ENCODE measurements around the gene DFFB. TPM values are rescaled to one million over a fixed set of nuclear protein-coding genes. Genes with fewer than 3 reads are reported as not detected.

The DFFB gene
- total and polyA plus RNA-seq, 9 of the 15 experiments (the other 6 are each of a cell fraction or from before 2014, with no cell fraction given), result 2.3 to 15.8 (median 11.5) TPM

DNA sequence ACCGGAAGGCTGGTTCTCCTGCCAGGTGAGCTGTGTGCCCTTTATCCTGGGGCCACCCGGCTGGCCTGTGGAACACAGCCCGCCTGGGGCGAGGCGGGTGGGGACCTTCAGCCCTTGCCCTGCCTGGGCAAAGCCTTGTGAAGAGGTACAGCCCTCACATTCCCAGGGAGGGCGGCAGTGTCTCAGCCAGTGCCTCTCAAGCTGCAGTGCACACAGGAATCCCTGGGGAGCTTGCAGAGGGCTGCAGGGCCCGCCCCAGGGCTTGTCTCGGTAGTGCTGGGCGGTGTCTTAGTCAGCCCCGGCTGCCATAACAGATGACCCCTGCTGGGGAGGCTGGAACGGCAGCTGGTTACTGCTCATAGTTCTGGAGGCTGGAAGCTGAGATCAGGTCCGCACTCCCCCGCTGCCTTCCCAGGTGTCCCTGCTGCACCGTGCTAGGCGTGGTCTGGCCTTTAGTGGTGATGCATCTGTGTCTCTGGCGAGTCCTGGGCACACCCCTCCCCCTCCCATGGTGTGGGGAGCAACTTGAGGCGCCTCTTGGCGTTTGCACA, 12.6 kb downstream of the DFFB start (continued):
- no peak for TF ChIP-seq RBM34 (IDR thresholded peaks at IDR 0.05; ENCODE audit: borderline replicate concordance, insufficient read depth, low read length)
- no peak for TF ChIP-seq ZBTB1 (CRISPR knock-in tag; IDR thresholded peaks at IDR 0.05; ENCODE audit: borderline replicate concordance, low read depth)
- TF ChIP-seq, protein P1, sequence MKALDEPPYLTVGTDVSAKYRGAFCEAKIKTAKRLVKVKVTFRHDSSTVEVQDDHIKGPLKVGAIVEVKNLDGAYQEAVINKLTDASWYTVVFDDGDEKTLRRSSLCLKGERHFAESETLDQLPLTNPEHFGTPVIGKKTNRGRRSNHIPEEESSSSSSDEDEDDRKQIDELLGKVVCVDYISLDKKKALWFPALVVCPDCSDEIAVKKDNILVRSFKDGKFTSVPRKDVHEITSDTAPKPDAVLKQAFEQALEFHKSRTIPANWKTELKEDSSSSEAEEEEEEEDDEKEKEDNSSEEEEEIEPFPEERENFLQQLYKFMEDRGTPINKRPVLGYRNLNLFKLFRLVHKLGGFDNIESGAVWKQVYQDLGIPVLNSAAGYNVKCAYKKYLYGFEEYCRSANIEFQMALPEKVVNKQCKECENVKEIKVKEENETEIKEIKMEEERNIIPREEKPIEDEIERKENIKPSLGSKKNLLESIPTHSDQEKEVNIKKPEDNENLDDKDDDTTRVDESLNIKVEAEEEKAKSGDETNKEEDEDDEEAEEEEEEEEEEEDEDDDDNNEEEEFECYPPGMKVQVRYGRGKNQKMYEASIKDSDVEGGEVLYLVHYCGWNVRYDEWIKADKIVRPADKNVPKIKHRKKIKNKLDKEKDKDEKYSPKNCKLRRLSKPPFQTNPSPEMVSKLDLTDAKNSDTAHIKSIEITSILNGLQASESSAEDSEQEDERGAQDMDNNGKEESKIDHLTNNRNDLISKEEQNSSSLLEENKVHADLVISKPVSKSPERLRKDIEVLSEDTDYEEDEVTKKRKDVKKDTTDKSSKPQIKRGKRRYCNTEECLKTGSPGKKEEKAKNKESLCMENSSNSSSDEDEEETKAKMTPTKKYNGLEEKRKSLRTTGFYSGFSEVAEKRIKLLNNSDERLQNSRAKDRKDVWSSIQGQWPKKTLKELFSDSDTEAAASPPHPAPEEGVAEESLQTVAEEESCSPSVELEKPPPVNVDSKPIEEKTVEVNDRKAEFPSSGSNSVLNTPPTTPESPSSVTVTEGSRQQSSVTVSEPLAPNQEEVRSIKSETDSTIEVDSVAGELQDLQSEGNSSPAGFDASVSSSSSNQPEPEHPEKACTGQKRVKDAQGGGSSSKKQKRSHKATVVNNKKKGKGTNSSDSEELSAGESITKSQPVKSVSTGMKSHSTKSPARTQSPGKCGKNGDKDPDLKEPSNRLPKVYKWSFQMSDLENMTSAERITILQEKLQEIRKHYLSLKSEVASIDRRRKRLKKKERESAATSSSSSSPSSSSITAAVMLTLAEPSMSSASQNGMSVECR (CRISPR knock-in tag; IDR thresholded peaks at IDR 0.05), result no peak
- TF ChIP-seq EGR1 (conservative IDR thresholded peaks at IDR 0.05), result peak; percentile 56
- TF ChIP-seq ZFX (CRISPR knock-in tag; IDR thresholded peaks at IDR 0.05), result no peak
- no peak for TF ChIP-seq GTF2F1 (IDR thresholded peaks at IDR 0.05; ENCODE audit: low read depth, low read length)
- TF ChIP-seq NR1H2 (CRISPR knock-in tag; IDR thresholded peaks at IDR 0.05), result no peak
- TF ChIP-seq RB1 (IDR thresholded peaks at IDR 0.05; ENCODE audit: low read depth), result peak; percentile 41; the same call in 1 of the 2 replicates
- TF ChIP-seq NRF1 (conservative IDR thresholded peaks at IDR 0.05 in 1 of 2, IDR thresholded peaks at IDR 0.05 in 1 of 2), result peak; percentile 35 to 48; a peak in 3 of 4 replicates
- TF ChIP-seq GATAD2B (IDR thresholded peaks at IDR 0.05; ENCODE audit: borderline replicate concordance), result no peak
- TF ChIP-seq CAMTA2 (CRISPR knock-in tag; conservative IDR thresholded peaks at IDR 0.05), result no peak
- TF ChIP-seq, protein P2, sequence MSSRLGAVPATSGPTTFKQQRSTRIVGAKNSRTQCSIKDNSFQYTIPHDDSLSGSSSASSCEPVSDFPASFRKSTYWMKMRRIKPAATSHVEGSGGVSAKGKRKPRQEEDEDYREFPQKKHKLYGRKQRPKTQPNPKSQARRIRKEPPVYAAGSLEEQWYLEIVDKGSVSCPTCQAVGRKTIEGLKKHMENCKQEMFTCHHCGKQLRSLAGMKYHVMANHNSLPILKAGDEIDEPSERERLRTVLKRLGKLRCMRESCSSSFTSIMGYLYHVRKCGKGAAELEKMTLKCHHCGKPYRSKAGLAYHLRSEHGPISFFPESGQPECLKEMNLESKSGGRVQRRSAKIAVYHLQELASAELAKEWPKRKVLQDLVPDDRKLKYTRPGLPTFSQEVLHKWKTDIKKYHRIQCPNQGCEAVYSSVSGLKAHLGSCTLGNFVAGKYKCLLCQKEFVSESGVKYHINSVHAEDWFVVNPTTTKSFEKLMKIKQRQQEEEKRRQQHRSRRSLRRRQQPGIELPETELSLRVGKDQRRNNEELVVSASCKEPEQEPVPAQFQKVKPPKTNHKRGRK (tag; IDR thresholded peaks at IDR 0.05), result no peak
- TF ChIP-seq POLR3A (IDR thresholded peaks at IDR 0.05; ENCODE audit: borderline replicate concordance, extremely low read depth, insufficient read depth, insufficient read length), result no peak
- TF ChIP-seq ZNF79 (CRISPR knock-in tag; IDR thresholded peaks at IDR 0.05; ENCODE audit: low read depth), result no peak
- TF ChIP-seq FOXA1 (IDR thresholded peaks at IDR 0.05; ENCODE audit: borderline replicate concordance), result no peak
- no peak for TF ChIP-seq BRCA1 (IDR thresholded peaks at IDR 0.05)
- no peak for TF ChIP-seq BRCA1 (CRISPR knock-in tag; IDR thresholded peaks at IDR 0.05)
- TF ChIP-seq LARP7 (IDR thresholded peaks at IDR 0.05), result no peak
- no peak for TF ChIP-seq SAFB2 (IDR thresholded peaks at IDR 0.05; ENCODE audit: borderline replicate concordance, low read depth, low read length, severe bottlenecking)

Data from K562 (cell line).